Measurements from ENCODE around the gene LGI1.

- no peak for TF ChIP-seq CTCF (IDR thresholded peaks at IDR 0.05)
- TF ChIP-seq POLR2AphosphoS5 (IDR thresholded peaks at IDR 0.05) = no peak
Observed at GRCh38 chr10:93797825-93798224, 40.1 kb downstream of the LGI1 start.
